Gastroesophageal sphincter (tissue), 3 donors: ENCODE results near the gene TBCK.

Source experiments
- EP300 ChIP-seq: sonication (generic); formaldehyde crosslinking; IDR thresholded peaks from one replicate; pipeline ENCODE4 v1.6.1; 2017; ENCODE audit warnings: antibody characterized with exemption, mild to moderate bottlenecking
- TF ChIP-seq, protein P1 (sequence below), 4 experiments: fragments of 200-600 bp in 2 of 4; fragments of 450-650 bp in 2 of 4; sonication (generic) in 1 of 4; IDR thresholded peaks; one replicate each; pipeline ENCODE4 v1.5.1; 2017 to 2019; ENCODE audit warnings: antibody characterized with exemption in 4 of 4, mild to moderate bottlenecking in 2 of 4, moderate library complexity in 2 of 4

- TF ChIP-seq, protein P1, sequence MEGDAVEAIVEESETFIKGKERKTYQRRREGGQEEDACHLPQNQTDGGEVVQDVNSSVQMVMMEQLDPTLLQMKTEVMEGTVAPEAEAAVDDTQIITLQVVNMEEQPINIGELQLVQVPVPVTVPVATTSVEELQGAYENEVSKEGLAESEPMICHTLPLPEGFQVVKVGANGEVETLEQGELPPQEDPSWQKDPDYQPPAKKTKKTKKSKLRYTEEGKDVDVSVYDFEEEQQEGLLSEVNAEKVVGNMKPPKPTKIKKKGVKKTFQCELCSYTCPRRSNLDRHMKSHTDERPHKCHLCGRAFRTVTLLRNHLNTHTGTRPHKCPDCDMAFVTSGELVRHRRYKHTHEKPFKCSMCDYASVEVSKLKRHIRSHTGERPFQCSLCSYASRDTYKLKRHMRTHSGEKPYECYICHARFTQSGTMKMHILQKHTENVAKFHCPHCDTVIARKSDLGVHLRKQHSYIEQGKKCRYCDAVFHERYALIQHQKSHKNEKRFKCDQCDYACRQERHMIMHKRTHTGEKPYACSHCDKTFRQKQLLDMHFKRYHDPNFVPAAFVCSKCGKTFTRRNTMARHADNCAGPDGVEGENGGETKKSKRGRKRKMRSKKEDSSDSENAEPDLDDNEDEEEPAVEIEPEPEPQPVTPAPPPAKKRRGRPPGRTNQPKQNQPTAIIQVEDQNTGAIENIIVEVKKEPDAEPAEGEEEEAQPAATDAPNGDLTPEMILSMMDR (IDR thresholded peaks at IDR 0.05), result no peak
- TF ChIP-seq EP300, result no peak
Measured at GRCh38 chr4:106032851-106033286, 283.1 kb downstream of the TBCK start.
